Measurements from ENCODE around the gene CHCHD10.

The CHCHD10 gene

DNA sequence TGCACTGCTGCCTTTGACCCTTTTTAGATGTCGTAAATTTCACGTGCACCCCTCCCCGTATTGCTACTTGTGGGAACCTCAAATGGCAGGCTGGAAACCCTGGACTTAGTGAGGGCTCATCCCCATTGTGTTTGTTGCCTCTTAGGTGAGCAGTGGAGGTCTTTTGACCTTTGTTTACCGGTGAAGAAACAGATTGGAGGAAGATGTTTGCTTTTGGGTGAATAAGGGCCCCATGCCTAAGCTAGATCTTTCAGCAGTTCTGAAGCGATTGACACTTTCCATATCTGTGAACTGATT is 19.8 kb upstream of the CHCHD10 start:
- no peak for DNase-seq
- no peak for ATAC-seq

DNA sequence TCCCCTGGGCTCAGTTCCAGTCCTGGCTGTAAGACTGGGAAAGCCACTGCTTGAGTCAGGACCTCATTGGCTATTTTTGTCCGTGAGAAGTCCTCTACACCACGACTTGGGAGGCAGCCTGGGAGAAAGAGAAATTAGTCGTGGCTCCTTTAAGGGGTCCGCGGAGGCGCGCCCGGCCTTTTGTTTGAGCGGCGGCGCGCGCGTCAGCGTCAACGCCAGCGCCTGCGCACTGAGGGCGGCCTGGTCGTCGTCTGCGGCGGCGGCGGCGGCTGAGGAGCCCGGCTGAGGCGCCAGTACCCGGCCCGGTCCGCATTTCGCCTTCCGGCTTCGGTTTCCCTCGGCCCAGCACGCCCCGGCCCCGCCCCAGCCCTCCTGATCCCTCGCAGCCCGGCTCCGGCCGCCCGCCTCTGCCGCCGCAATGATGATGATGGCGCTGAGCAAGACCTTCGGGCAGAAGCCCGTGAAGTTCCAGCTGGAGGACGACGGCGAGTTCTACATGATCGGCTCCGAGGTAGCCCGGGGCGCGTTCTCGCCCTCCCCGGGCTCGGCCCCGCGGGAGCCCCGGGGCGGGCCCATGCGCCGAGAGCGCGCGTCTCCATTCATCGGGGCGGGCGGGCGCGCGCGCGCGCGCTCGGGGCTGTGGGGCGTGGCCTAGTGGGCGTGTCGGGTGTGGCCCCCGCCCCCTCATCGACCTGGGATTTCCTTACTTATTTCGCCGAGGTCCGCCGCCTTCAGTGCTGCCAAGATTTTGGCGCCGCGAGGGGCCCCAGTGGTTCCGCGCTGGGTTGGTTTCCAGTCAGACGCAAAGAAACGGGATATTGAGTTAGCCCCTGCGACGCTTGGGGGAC is 19.2 kb upstream of the CHCHD10 start, which contains the start of gene SMARCB1:
Gene SMARCB1 (plus strand): TSS at position 215 of the 848 bp plus-strand sequence. CDS start 204 bp downstream, at position 419.
- peak; percentile 92 for DNase-seq
- ATAC-seq: peak; percentile 83

DNA sequence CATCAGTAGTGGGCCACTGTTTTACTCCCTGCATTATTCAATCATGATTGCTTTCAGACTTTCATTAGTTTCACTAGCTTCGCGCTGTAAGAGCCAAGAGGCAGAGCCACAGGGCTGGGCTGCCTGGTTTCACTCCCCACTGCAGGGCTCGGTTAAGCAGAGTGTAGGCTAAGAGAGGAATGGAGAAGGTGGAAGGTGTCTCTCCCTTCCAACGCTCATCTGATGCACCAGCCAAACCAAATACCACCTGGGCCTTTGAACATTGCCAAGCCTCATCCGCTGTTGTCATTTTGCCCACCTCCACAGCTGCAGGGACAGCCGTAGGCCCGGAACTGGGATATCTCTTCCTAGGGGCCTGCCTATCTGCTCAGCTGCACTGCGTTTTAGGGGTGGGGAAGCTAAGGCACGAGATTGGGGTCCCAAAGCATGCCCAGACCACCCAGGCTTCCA is 18.5 kb upstream of the CHCHD10 start:
- DNase-seq (peak; percentile 37), ATAC-seq (peak; percentile 5)

DNA sequence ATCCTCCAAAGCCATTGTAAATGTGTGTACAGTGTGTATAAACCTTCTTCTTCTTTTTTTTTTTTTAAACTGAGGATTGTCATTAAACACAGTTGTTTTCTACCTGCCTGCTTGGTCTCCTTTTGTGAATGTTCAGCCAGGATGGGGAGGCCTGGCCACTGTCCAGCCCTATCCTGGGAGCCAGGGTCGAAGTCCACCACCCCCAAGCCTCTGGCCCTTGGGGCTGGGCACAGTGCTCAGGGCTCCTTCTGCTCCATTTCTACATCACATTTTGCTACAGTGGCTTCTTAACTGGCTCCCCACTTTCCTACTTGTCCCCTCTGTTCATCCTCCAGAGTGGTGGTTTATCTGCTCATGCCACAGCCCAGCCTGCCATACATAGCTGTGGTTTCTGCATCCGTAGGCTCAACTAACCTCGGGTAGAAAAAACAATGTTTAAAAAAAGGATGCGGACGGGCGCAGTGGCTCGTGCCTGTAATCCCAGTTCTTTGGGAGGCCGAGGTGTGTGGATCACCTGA is 16.5 kb upstream of the CHCHD10 start:
- ATAC-seq (no peak), DNase-seq (no peak)

DNA sequence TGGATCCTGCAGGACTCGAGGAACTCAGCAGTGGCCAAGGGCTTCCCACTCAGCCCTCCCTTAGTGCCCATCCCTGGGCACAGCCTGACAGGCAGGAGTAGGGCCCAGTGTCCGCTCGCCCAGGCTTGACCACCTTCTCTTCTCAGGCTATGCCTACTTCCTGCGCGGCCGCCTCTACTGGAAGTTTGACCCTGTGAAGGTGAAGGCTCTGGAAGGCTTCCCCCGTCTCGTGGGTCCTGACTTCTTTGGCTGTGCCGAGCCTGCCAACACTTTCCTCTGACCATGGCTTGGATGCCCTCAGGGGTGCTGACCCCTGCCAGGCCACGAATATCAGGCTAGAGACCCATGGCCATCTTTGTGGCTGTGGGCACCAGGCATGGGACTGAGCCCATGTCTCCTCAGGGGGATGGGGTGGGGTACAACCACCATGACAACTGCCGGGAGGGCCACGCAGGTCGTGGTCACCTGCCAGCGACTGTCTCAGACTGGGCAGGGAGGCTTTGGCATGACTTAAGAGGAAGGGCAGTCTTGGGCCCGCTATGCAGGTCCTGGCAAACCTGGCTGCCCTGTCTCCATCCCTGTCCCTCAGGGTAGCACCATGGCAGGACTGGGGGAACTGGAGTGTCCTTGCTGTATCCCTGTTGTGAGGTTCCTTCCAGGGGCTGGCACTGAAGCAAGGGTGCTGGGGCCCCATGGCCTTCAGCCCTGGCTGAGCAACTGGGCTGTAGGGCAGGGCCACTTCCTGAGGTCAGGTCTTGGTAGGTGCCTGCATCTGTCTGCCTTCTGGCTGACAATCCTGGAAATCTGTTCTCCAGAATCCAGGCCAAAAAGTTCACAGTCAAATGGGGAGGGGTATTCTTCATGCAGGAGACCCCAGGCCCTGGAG is 15.7 kb upstream of the CHCHD10 start:
- no peak for ATAC-seq
- DNase-seq: no peak

DNA sequence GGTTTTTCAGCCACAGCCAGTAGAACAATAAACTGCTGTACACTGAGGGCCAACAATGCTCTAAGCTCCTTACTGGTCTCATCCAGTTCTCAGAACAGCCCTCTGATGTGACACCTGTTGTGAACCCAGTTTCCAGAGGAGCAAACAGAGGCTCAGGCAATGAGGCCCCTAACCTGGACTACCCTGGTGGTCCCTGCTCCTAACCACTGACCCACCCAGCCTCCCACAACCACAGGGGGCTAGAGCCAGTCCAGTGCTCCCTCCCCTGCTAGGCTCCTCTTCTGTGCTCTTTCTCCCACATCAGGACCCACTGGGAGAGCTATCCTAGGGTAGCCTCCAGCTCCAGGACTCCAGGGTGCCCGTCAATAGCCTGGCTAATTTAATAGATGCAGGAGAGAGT is 14.9 kb upstream of the CHCHD10 start:
- ATAC-seq: no peak
- DNase-seq: no peak

DNA sequence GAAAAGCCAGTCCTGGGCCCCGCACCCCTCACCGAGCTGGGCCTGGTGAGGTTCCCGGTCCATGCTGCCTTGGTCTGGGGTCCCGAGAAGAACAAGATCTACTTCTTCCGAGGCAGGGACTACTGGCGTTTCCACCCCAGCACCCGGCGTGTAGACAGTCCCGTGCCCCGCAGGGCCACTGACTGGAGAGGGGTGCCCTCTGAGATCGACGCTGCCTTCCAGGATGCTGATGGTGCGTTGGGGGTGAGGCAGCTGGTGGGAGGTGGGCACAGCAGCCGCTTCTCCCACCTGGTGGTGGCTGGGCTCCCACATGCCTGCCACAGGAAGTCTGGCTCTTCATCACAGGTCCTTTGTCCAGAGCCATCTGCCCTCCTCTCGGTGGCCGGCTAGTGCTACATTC is 14.5 kb upstream of the CHCHD10 start:
- ATAC-seq (no peak), DNase-seq (no peak)

DNA sequence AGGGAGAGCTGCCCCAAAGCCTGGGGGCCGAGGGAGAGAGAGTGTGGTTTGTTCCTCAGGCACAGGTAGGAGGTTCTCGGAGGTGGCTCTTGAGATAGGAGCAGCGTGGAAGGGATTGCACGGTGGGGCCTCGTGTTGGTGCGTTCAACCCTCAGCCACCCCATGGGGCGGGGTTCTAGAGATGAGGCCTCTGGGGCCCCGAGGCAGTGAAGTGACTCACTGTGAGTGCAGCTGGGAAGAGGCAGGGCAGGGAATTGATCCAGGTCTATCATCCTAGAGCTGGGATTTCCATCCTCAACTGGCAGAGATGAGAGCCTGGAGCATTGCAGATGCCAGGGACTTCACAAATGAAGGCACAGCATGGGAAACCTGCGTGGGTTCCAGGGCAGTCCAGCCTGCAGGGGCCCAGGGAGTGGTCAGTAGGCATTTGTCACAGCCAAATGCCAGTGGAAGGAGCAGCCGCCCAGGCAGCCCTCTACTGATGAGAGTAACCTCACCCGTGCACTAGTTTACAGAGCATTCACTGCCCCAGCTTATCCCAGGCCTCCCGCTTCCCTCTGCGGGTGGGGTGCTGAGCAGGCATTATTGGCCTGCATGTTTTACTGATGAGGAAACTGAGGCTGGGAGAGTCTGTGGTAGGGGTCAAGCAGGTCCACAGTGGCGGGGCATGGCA is 13.9 kb upstream of the CHCHD10 start:
- DNase-seq: no peak
- no peak for ATAC-seq

DNA sequence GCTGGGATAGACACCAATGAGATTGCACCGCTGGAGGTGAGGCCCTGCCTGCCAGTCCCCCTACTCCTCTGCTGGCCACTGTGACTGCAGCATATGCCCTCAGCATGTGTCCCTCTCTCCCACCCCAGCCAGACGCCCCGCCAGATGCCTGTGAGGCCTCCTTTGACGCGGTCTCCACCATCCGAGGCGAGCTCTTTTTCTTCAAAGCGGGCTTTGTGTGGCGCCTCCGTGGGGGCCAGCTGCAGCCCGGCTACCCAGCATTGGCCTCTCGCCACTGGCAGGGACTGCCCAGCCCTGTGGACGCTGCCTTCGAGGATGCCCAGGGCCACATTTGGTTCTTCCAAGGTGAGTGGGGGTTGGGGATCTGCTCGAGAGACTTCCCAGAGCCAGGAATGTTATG is 13.3 kb upstream of the CHCHD10 start:
- ATAC-seq: no peak
- no peak for DNase-seq

DNA sequence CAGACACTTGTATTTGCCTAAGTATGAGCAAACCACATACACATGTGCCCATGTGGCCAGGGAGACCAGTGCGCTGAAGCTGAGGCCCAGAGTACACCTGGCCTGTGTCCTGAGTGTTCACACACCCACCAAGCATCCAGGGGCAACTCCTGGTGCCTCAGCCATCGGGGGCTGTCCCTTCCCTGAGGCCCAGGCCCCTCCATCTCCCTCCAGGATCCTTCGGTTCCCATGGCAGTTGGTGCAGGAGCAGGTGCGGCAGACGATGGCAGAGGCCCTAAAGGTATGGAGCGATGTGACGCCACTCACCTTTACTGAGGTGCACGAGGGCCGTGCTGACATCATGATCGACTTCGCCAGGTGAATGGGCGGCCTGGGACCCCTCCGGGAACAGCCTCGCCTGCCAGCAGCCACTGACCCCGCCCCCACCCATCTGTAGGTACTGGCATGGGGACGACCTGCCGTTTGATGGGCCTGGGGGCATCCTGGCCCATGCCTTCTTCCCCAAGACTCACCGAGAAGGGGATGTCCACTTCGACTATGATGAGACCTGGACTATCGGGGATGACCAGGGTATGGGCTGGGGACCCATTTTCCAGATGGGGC is 12.5 kb upstream of the CHCHD10 start:
- ATAC-seq: no peak
- no peak for DNase-seq

DNA sequence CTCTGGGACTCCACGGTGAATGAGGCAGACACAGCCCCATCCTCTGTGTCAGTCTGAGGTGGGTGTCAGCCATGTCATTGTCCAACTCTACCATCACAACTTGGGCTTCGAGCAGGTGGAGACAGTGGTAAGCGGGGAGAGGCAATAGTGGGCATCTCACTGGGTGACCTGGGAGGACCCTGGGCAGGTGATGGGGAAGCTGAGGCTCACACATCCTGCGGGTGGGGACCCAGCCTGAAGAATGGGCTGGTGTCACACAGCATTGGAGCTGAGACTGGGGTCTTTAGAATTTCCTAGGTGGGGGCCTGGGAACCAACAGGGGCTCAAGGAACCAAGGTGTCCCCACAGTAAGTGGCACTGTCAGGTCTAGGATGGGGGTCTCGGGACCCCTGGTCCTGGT is 12.0 kb upstream of the CHCHD10 start:
- ATAC-seq: no peak
- no peak for DNase-seq

DNA sequence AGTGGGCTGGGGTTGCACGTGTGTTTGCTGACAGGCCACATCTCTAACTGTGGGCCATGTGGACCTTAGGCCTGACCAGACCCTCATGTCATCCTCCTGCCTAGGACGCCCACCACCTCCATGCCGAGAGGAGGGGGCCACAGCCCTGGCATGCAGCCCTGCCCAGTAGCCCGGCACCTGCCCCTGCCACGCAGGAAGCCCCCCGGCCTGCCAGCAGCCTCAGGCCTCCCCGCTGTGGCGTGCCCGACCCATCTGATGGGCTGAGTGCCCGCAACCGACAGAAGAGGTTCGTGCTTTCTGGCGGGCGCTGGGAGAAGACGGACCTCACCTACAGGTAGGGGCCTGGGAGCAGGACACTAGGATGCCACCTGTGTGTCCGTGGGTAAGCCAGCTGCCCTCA is 11.3 kb upstream of the CHCHD10 start:
- no peak for DNase-seq
- no peak for ATAC-seq

DNA sequence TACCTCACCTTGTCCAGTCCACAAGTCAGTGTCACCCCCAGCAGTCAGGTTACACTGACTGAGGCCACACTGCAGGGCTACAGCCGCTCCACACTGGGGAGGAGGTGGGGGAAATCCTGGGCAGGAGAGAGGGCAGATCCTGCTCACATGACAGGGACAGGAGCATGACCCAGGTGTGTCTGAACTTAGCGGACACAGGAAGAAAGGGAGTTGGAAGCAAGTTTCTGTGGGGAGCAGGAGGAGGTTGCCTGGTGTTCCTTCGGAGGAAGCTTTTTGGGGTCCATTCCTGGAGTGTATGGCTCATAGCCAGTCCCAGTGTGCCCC is 10.8 kb upstream of the CHCHD10 start:
- no peak for ATAC-seq
- no peak for DNase-seq

DNA sequence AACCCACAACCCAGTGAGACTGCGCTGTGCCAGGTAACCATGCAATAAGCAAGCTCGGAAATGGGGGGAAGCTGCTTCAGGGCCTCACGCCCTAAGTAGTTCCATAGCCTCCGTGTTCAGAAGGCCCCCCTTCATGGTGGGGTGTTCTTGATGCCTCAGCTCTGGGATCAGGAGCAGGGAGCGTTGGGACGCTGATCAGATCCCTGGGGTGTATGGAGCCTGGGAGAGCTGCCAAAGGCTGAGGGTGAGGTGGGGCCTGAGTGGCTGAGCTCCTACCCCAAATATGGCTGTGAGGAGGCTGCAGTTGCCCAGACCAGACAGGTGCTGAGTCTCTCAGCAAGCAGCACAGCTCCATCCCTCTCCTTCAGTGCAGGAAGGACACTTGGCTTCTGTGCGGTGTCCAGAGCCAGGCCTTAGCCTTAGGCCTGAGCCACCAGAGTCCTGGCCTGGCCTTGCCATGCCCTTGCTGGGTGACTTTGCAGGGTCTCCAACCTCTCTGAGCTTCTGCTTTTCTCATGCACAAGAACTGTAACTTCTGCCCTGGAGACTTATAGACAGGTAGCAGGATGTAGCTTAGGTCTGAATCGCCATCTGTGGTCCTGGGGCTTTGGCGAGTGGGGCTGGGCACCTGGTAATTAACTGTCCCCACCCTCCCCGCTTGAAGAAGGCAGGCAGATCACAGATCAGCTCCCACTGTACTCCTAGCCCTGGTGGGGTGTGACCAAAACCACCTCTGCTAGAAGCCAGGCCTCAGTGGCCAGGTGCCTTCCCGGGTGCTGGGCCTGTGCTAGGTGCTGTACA is 10.2 kb upstream of the CHCHD10 start:
- no peak for DNase-seq
- no peak for ATAC-seq

DNA sequence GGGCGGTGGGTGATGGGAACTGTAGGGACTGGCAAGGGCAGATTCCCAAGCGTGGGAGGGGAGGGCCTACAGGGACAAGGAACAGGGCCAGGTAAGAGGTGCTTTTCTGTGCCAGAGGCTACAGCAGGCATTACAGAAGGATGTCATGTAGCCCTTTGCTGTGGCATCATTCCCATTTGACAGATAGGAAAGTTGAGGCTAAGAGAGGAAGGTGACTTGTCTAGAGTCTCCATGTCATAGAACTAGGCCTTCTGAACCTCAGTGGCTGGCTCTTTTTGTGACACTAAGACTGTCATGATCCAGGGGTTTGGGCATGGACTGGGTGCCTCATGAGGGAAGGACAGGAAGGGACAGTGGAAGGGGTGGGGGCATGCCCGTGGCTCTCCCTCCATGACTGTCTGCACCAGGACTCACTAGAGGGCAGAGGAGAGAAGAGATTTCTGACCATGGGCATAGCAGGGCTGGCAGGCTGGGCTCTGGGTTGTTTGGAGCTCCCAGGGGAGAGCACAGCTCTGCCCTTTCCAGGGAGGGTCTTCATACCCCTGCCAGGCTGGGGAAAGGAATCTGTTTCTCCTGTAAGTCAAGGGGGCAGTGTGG is 8.1 kb upstream of the CHCHD10 start:
- ATAC-seq (no peak), DNase-seq (no peak)

DNA sequence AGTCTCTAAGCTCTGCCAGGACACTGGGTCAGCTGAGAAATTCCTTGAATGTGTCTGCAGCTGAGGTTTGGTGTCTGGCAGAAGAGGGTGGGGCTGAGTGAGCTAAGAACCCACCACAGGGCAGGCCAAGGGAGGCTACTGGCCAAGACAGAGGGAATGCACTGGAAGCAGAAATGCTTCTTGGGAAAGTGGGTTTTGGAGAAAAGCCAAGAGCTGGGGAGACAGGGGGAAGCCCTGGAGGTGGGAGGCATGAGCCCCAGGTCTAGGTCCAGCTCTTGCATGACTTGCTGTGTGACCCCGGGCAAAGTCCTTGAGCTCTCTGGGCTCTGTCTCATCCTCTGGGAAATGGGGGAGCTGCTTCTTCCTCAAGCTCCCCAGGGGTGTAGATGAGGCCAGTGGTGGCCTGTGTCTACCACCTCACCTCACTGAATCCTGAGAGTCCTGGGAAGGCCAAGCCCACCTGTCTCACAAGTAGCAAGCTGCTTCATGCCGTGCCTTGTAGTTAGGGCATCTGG is 7.2 kb upstream of the CHCHD10 start:
- ATAC-seq (no peak), DNase-seq (no peak)

DNA sequence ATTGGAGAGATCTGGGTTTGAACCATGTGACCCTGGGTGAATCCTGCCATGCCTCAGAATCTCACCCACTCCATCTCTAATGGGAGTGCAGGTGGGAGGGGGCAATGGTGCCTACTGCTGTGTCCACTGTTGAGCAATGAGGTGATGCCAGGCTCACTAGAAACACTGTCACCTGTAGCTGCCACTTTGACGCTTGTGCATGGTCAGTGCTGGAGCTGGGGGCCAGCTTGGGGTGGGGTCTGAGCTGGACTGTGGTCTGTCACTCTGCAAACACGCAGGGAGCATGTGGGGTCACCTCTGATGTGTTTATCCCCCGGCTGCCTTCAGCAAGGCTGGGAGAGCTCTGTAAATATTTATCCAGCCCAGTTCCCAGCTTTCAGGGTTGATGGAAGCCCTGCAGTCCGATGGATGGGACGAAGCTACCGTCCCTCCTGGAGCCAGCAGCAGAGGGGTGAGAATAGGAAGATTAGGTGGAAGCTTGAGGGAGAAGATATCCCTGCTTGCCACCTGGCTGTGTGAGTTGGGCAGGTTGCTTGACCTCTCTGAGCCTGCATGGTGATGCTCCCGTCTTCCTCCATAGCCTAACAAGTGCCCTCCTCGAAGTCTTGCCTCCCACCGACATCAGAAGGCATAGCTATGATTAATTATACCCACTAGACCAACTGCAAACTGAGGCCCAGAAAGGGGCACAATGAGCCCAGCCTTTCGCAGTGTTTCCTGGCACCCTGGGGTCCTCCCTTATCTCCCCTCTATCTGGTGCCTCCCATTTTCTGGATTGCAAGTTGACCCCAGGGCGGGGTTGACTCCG is 6.5 kb upstream of the CHCHD10 start:
- ATAC-seq (no peak), DNase-seq (no peak)

DNA sequence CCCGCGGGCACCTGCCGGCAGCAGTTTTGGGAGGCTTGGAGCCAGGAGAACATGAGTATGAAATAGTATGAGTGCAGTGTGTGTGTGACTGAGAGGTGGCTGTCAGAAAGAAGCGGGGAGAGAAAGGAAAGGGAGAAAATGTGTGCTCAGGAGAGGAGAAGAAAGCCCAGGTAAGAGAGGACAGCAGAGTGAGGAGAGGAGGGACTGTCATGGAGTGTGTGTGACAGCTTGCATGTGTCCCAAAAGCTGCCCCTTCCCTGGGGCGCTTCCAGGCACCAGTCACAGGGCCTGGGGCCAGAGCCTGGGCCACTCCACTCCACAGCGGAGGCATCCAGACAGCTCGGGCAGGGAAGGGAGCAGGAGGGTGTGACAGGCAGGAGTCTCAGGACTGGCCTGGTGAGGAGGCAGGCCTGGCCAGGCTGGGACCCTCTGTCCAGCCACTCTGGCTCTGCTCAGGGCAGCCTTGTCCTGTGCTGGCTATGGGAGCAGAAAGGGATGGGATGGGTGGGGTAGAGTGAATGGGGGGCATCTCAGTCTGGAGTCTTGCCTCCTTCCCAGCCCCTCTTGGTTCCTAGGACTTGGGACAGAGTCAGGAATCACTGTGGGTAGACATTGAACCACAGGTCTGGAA is 5.8 kb upstream of the CHCHD10 start:
- ATAC-seq (no peak), DNase-seq (no peak)

Measured in stimulated activated naive CD8-positive, alpha-beta T cell treated with anti-CD3 and anti-CD28 coated beads, Interleukin-15, Interleukin-2, amounts not matched to agents 100 U/mL and 50 U/mL, for 24 hours (primary cell).